ENCODE data around the gene RARS1. TPM values are rescaled to one million over a fixed set of nuclear protein-coding genes. Genes with fewer than 3 reads are reported as not detected.
A peak's percentile ranks its signal among the peaks of the same experiment; 100 is the strongest.

Gene RARS1
- total RNA-seq, 4 donors from 2014 or later: 72.2 to 87.9 (median 74.2) TPM

GRCh38 chr5:168447808-168448207 lies 38.5 kb upstream of the RARS1 start:
- Histone ChIP-seq H3K27me3 (no peaks in the 10 kb centered on the region), H3K27ac (no peak overlapping the region), H3K4me3 (replicated peaks in 1 of 3) (no peak overlapping the region), H3K9me3 (no peaks in the 10 kb centered on the region), H3K4me1 (peaks cover 0 to 6% of the 10 kb centered on the region in 2 donors), H3K36me3 (no peaks in the 10 kb centered on the region)
- TF ChIP-seq POLR2A (IDR thresholded peaks at IDR 0.05): no peak
- TF ChIP-seq CTCF (IDR thresholded peaks at IDR 0.05): no peak
- DNase-seq: no peak
- intact Hi-C loops (cut with DNase I): no loop called here
- 81 to 82% methylated on average over 4 of the region's 4 CpGs for WGBS, 2 donors

DNA sequence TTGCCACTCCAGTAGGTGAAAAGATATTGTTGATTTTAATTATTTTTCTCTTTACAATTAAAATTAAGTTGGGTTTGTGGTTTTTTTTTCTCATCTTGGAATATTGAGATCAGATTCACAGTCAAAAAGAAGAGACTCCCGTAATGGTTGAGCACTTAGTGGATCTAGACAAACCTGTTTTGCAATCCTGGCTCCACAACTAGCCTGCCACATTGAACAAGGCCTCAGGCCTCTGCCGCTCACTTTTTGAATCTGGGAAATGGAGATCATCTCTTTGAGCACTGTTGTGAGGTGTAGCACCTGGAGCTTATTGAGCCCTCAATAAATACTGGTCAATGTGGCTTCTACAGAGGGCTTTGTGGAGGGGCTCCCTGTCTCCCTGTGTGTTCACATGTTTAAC lies 37.1 kb upstream of the RARS1 start:
- Histone ChIP-seq H3K9me3 (no peaks in the 10 kb centered on the region), H3K27ac (peak overlapping the region in 1 of 3 donors; percentile 23), H3K36me3 (peaks cover 0 to 2% of the 10 kb centered on the region in 2 donors), H3K27me3 (no peaks in the 10 kb centered on the region), H3K4me3 (replicated peaks in 1 of 3) (no peak overlapping the region), H3K4me1 (peaks cover 0 to 6% of the 10 kb centered on the region in 2 donors)
- peak; percentile 27 to 50 for DNase-seq
- intact Hi-C loops (cut with DNase I): no loop called here
- no peak for TF ChIP-seq POLR2A (IDR thresholded peaks at IDR 0.05)
- TF ChIP-seq CTCF (IDR thresholded peaks at IDR 0.05): no peak
- WGBS, 2 donors: 33 to 47% methylated on average over 2 of the region's 2 CpGs

DNA sequence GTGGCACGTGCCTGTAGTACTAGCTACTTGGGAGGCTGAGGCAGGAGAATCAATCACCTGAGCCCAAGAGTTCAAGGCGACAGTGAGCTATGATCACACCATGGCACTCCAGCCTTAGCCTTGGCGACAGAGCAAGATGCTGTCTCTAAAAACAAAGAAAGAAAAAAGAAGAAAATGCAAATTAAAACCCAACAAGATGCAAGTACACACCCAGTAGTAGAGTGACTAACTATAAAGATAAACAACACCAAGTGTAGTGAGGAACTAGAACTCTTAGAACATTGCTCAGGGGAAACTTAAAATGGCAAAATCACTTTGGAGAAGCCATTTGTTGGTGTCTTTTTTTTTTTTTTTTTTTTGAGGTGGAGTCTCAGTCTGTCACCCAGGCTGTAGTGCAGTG lies 34.7 kb upstream of the RARS1 start:
- 89 to 99% methylated on average over 3 of the region's 3 CpGs for WGBS, 2 donors
- no peak for DNase-seq
- TF ChIP-seq CTCF (IDR thresholded peaks at IDR 0.05) (no peak), POLR2A (IDR thresholded peaks at IDR 0.05) (no peak)
- intact Hi-C loops (cut with DNase I): loop anchor here (10.0 kb wide), 1 partner anchor 177 kb away; no protein-coding TSS in a partner anchor
- Histone ChIP-seq H3K27ac (no peak overlapping the region), H3K4me3 (replicated peaks in 1 of 3) (no peak overlapping the region), H3K36me3 (peaks cover 11 to 13% of the 10 kb centered on the region in 2 donors), H3K4me1 (peaks cover 0 to 6% of the 10 kb centered on the region in 2 donors), H3K9me3 (no peaks in the 10 kb centered on the region), H3K27me3 (no peaks in the 10 kb centered on the region)

DNA sequence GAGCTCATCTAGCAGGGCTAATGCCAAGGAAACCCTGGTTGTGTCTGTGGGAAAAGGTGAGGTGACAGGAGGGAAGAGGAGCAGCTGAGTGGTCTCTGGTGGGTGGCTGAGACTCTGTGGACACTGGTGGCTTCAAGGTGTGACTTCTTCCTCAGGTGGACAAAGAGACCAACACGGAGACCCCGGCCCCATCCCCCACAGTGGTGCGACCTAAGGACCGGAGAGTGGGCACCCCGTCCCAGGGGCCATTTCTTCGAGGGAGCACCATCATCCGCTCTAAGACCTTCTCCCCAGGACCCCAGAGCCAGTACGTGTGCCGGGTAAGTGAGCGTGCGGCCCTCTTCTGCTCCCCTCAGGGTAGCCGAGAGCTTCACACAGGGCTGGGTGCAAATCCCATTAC lies 31.1 kb upstream of the RARS1 start:
- 98 to 100% methylated on average over 5 to 11 of the region's 12 CpGs for WGBS, 2 donors
- DNase-seq: no peak
- H3K27ac ChIP-seq: no peak overlapping the region
- no peak overlapping the region for H3K4me3 ChIP-seq (replicated peaks in 1 of 3)
- H3K9me3 ChIP-seq: no peaks in the 10 kb centered on the region
- intact Hi-C loops (cut with DNase I): loop anchor here (10.0 kb wide), 1 partner anchor 180 kb away; no protein-coding TSS in a partner anchor
- H3K36me3 ChIP-seq: peaks cover 19 to 26% of the 10 kb centered on the region in 2 donors
- H3K27me3 ChIP-seq: no peaks in the 10 kb centered on the region
- H3K4me1 ChIP-seq: no peaks in the 10 kb centered on the region
- TF ChIP-seq POLR2A (IDR thresholded peaks at IDR 0.05) (no peak), CTCF (IDR thresholded peaks at IDR 0.05) (no peak)

DNA sequence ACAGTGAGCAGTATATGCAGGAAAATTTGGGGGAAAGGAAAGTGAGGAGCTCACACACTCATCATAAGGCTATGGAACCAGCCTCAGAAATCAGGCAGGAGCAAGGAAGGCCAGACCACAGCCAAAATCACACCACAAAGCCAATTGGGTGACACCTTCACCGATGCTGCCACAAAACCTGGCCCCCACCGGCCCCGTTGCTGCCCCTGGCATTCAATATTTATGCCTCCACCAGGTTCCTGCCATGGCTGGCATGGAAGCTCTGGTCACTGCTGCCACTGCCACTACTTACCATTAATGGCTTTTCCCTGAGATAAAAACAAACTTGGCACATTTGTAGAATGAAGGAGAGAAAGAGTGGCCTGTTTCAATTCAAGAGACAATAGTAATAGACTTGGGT lies 28.7 kb upstream of the RARS1 start:
- H3K27ac ChIP-seq: no peak overlapping the region
- peaks cover 19 to 36% of the 10 kb centered on the region in 2 donors for H3K36me3 ChIP-seq
- intact Hi-C loops (cut with DNase I): loop anchor here (10.0 kb wide), 1 partner anchor 183 kb away; no protein-coding TSS in a partner anchor
- no peak overlapping the region for H3K4me3 ChIP-seq (replicated peaks in 1 of 3)
- no peak for TF ChIP-seq CTCF (IDR thresholded peaks at IDR 0.05)
- TF ChIP-seq POLR2A (IDR thresholded peaks at IDR 0.05): no peak
- DNase-seq: no peak
- no peaks in the 10 kb centered on the region for H3K9me3 ChIP-seq
- H3K27me3 ChIP-seq: no peaks in the 10 kb centered on the region
- 86 to 96% methylated on average over 3 of the region's 3 CpGs for WGBS, 2 donors
- no peaks in the 10 kb centered on the region for H3K4me1 ChIP-seq

All from thyroid gland (tissue), 4 donors.